ENCODE data around the gene ST8SIA1. TPM values are rescaled to one million over a fixed set of nuclear protein-coding genes. Genes with fewer than 3 reads are reported as not detected.

Gene ST8SIA1
- total RNA-seq, 6 experiments from 2014 or later: 0.16 to 0.37 (median 0.35) TPM; not detected in 3

- WGBS (ENCODE audit: insufficient coverage, low coverage, low lambda C conversion rate, missing lambda C conversion rate): 68% methylated on average over 4 of the region's 4 CpGs
- intact Hi-C loops (cut with DNase I): no loop called here
- ATAC-seq: no peak
Measured at GRCh38 chr12:22215467-22216253, 118.8 kb downstream of the ST8SIA1 start.

GRCh38 chr12:22211128-22211527, 123.4 kb downstream of the ST8SIA1 start:
- no peaks in the 10 kb centered on the region for H3K27me3 ChIP-seq
- H3K4me1 ChIP-seq: no peaks in the 10 kb centered on the region
- H3K27ac ChIP-seq: no peak overlapping the region
- ATAC-seq (no peak), DNase-seq (no peak)
- no peak overlapping the region for H3K4me3 ChIP-seq
- 88% methylated on average over 1 of the region's 2 CpGs for WGBS (ENCODE audit: insufficient coverage, low coverage, low lambda C conversion rate, missing lambda C conversion rate)
- H3K9me3 ChIP-seq: no peaks in the 10 kb centered on the region
- no peaks in the 10 kb centered on the region for H3K36me3 ChIP-seq
- TF ChIP-seq, protein P1, sequence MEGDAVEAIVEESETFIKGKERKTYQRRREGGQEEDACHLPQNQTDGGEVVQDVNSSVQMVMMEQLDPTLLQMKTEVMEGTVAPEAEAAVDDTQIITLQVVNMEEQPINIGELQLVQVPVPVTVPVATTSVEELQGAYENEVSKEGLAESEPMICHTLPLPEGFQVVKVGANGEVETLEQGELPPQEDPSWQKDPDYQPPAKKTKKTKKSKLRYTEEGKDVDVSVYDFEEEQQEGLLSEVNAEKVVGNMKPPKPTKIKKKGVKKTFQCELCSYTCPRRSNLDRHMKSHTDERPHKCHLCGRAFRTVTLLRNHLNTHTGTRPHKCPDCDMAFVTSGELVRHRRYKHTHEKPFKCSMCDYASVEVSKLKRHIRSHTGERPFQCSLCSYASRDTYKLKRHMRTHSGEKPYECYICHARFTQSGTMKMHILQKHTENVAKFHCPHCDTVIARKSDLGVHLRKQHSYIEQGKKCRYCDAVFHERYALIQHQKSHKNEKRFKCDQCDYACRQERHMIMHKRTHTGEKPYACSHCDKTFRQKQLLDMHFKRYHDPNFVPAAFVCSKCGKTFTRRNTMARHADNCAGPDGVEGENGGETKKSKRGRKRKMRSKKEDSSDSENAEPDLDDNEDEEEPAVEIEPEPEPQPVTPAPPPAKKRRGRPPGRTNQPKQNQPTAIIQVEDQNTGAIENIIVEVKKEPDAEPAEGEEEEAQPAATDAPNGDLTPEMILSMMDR (IDR thresholded peaks at IDR 0.05): no peak
- TF ChIP-seq POLR2A (IDR thresholded peaks at IDR 0.05): no peak
- intact Hi-C loops (cut with DNase I): no loop called here

More at GRCh38 chr12:22215467-22216253, 118.8 kb downstream of the ST8SIA1 start:
- Histone ChIP-seq H3K4me3 (no peak overlapping the region), H3K27me3 (no peaks in the 10 kb centered on the region), H3K36me3 (no peaks in the 10 kb centered on the region), H3K27ac (no peak overlapping the region), H3K4me1 (no peaks in the 10 kb centered on the region), H3K9me3 (no peaks in the 10 kb centered on the region)
- TF ChIP-seq, protein P1 (IDR thresholded peaks at IDR 0.05): no peak
- no peak for TF ChIP-seq POLR2A (IDR thresholded peaks at IDR 0.05)
- DNase-seq: no peak

GRCh38 chr12:22209422-22209821, 125.1 kb downstream of the ST8SIA1 start:
- DNase-seq (no peak), ATAC-seq (no peak)
- H3K27me3 ChIP-seq: no peaks in the 10 kb centered on the region
- no peak overlapping the region for H3K27ac ChIP-seq
- H3K9me3 ChIP-seq: no peaks in the 10 kb centered on the region
- H3K4me1 ChIP-seq: no peaks in the 10 kb centered on the region
- intact Hi-C loops (cut with DNase I): no loop called here
- no peak for TF ChIP-seq POLR2A (IDR thresholded peaks at IDR 0.05)
- TF ChIP-seq, protein P1 (IDR thresholded peaks at IDR 0.05): no peak
- no peak overlapping the region for H3K4me3 ChIP-seq
- no peaks in the 10 kb centered on the region for H3K36me3 ChIP-seq

DNA sequence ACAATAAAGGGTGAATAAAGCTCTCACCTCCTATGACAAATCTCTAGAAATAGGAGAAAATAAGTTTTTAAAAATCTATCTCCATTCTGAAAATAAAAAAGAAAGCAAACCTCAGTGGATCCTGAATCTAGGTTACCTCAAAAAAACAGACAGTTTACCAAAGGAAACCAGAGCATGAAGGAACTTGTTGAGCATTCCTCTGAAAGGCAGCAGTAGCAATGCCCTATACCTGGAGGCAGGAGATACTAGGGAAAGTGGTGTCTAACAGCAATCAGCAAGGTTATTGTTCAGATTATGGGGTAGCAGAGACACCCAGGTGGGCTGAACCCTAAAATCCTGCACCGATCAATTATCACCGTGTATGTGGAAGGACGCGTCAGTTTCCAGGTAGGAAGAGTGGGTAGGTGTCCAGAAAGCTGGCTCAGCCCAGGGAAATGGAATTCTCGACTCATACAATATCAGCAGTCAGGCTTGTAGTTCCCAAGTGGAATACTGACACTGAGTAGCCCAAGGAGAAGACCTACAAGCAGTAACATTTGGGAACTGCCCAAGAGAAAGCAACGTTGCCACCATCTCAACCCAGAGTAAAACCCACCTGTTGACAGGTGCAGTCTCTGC, 128.3 kb downstream of the ST8SIA1 start:
- Histone ChIP-seq H3K9me3 (no peaks in the 10 kb centered on the region), H3K36me3 (no peaks in the 10 kb centered on the region), H3K4me1 (no peaks in the 10 kb centered on the region), H3K27me3 (no peaks in the 10 kb centered on the region), H3K27ac (no peak overlapping the region), H3K4me3 (no peak overlapping the region)
- ATAC-seq: no peak
- DNase-seq: no peak
- WGBS (ENCODE audit: insufficient coverage, low coverage, low lambda C conversion rate, missing lambda C conversion rate): 71% methylated on average over 2 of the region's 6 CpGs
- intact Hi-C loops (cut with DNase I): no loop called here
- TF ChIP-seq POLR2A (IDR thresholded peaks at IDR 0.05): no peak
- TF ChIP-seq, protein P1 (IDR thresholded peaks at IDR 0.05): no peak

All from right lobe of liver (tissue), 6 donors.